ENCODE results near the gene BTBD10. TPM values are rescaled to one million over a fixed set of nuclear protein-coding genes. Genes with fewer than 3 reads are reported as not detected.
"Not testable (repeated sequence)": the region's sequence is repeated elsewhere in the genome, so short reads cannot be mapped to it uniquely, and the experiment has no call there.

BTBD10 gene
- total RNA-seq, 6 experiments from 2014 or later, result 4.8 to 11.0 (median 7.3) TPM

DNA sequence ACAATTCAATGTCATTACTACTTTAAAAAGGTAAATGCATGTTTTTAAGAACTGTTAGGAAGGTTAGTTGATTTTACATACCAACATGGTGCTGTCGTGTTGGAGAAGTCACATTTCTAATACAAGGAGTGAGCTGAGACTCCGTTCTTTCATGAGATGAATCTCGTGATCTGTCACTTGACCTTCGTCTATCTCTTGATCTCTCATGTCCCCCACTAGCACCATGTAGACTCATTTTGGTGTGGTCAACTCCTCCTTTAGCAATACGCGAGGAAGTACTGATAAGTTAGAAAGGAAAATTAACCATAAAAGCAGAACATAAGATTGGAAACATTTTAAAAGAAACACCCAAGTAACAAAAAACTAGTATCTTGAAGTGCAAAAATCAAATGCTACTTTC is 41.5 kb downstream of the BTBD10 start:
- ATAC-seq (no peak), DNase-seq (no peak)
- Histone ChIP-seq H3K27me3 (no peaks in the 10 kb centered on the region), H3K4me1 (no peaks in the 10 kb centered on the region), H3K36me3 (peaks cover 0 to 3% (median 0%) of the 10 kb centered on the region in 4 donors), H3K27ac (no peak overlapping the region), H3K9me3 (no peaks in the 10 kb centered on the region), H3K4me3 (no peak overlapping the region)
- TF ChIP-seq POLR2A (IDR thresholded peaks at IDR 0.05), result no peak
- TF ChIP-seq, protein P1, sequence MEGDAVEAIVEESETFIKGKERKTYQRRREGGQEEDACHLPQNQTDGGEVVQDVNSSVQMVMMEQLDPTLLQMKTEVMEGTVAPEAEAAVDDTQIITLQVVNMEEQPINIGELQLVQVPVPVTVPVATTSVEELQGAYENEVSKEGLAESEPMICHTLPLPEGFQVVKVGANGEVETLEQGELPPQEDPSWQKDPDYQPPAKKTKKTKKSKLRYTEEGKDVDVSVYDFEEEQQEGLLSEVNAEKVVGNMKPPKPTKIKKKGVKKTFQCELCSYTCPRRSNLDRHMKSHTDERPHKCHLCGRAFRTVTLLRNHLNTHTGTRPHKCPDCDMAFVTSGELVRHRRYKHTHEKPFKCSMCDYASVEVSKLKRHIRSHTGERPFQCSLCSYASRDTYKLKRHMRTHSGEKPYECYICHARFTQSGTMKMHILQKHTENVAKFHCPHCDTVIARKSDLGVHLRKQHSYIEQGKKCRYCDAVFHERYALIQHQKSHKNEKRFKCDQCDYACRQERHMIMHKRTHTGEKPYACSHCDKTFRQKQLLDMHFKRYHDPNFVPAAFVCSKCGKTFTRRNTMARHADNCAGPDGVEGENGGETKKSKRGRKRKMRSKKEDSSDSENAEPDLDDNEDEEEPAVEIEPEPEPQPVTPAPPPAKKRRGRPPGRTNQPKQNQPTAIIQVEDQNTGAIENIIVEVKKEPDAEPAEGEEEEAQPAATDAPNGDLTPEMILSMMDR (IDR thresholded peaks at IDR 0.05), result no peak
- 90% methylated on average over 6 of the region's 6 CpGs for WGBS (ENCODE audit: insufficient coverage, low coverage, low lambda C conversion rate, missing lambda C conversion rate)
- intact Hi-C loops (cut with DNase I), result no loop called here

- Histone ChIP-seq H3K4me3 (no peak overlapping the region), H3K4me1 (no peaks in the 10 kb centered on the region), H3K27ac (no peak overlapping the region), H3K27me3 (no peaks in the 10 kb centered on the region), H3K9me3 (no peaks in the 10 kb centered on the region), H3K36me3 (peaks cover 0 to 11% (median 2%) of the 10 kb centered on the region in 4 donors)
- DNase-seq (no peak), ATAC-seq (no peak)
- TF ChIP-seq, protein P1 (IDR thresholded peaks at IDR 0.05), result no peak
- TF ChIP-seq POLR2A (IDR thresholded peaks at IDR 0.05), result no peak
- WGBS (ENCODE audit: insufficient coverage, low coverage, low lambda C conversion rate, missing lambda C conversion rate), result no CpG with 5 or more reads among the region's 3 CpGs
- intact Hi-C loops (cut with DNase I), result no loop called here
Measured at GRCh38 chr11:13415201-13415600, 47.8 kb downstream of the BTBD10 start.

DNA sequence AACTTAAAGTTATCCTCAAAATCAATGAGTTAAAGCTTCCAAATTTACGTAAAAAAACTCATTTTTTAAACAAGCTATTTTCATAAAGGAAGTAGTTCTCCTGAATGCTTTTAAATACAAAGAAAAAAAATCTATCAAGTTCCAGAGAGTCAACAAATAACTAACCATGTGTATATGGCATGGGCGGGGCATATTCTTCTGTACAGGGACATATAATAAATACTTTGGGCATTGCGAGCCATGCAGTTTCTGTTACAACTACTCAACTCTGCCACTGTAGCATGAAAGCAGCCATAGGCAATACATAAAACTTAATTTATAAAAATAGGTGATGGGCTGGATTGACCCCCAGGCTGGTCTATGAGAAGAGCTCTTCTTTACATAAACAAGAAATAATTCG is 57.8 kb downstream of the BTBD10 start:
- Histone ChIP-seq H3K4me1 (no peaks in the 10 kb centered on the region), H3K27ac (no peak overlapping the region), H3K27me3 (no peaks in the 10 kb centered on the region), H3K4me3 (no peak overlapping the region), H3K9me3 (no peaks in the 10 kb centered on the region), H3K36me3 (peaks cover 0 to 4% (median 0%) of the 10 kb centered on the region in 4 donors)
- DNase-seq (no peak), ATAC-seq (no peak)
- TF ChIP-seq, protein P1 (IDR thresholded peaks at IDR 0.05), result no peak
- no peak for TF ChIP-seq POLR2A (IDR thresholded peaks at IDR 0.05)
- intact Hi-C loops (cut with DNase I), result no loop called here
- WGBS (ENCODE audit: insufficient coverage, low coverage, low lambda C conversion rate, missing lambda C conversion rate), result 99% methylated on average over 4 of the region's 4 CpGs

GRCh38 chr11:13398335-13398734 is 64.7 kb downstream of the BTBD10 start:
- H3K9me3 ChIP-seq; intact Hi-C loops (cut with DNase I); H3K27me3 ChIP-seq; H3K4me1 ChIP-seq; H3K27ac ChIP-seq; H3K4me3 ChIP-seq; H3K36me3 ChIP-seq; ATAC-seq; DNase-seq: not testable (repeated sequence)

DNA sequence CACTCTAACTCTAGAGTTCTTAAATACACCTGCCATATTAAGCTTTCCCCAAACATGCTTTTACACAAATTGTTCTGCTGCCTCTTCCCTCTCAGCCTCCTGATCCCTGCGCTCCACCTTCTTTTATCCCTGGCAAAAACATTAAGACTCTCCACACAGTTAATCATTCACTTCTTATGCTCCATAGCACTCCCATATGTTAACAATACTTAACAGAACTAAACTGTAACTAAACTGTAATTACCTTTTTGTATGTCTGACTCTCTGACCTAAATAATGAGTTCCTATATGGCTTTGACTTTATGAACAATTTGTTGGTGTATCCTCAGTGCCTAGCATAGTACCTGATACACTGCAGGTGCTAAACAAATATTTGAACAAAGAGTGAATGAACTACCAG is 71.8 kb downstream of the BTBD10 start:
- H3K27me3 ChIP-seq, result no peaks in the 10 kb centered on the region

More for the DNA sequence above, 71.8 kb downstream of the BTBD10 start:
- H3K36me3 ChIP-seq, result peaks cover 0 to 27% (median 10%) of the 10 kb centered on the region in 4 donors
- DNase-seq (no peak), ATAC-seq (no peak)
- no peak overlapping the region for H3K27ac ChIP-seq
- H3K4me1 ChIP-seq, result no peaks in the 10 kb centered on the region
- WGBS (ENCODE audit: insufficient coverage, low coverage, low lambda C conversion rate, missing lambda C conversion rate), result 100% methylated on average over 1 of the region's 1 CpG
- TF ChIP-seq, protein P1 (IDR thresholded peaks at IDR 0.05), result no peak
- no peak for TF ChIP-seq POLR2A (IDR thresholded peaks at IDR 0.05)
- H3K9me3 ChIP-seq, result no peaks in the 10 kb centered on the region
- H3K4me3 ChIP-seq, result no peak overlapping the region
- intact Hi-C loops (cut with DNase I), result no loop called here
